Mucosa of descending colon (tissue), 3 donors: ENCODE data around the gene PRKAA2. TPM values are rescaled to one million over a fixed set of nuclear protein-coding genes. Genes with fewer than 3 reads are reported as not detected.

ENCODE experiments used
- ATAC-seq: fragments of 200-7000 bp; cut with Tn5 transposase; one replicate; pipeline ENCODE4 v1.9.1; 2020; ENCODE audit warnings: mild to moderate bottlenecking, moderate library complexity
- DNase-seq, 3 donors: peaks; one replicate each; pipeline ENCODE4 v3.0.0-alpha.2; 2020
- H3K36me3 ChIP-seq: fragments of 200-600 bp; one replicate; pipeline ENCODE4 v1.8.0; 2021; ENCODE audit warnings: low read depth, mild to moderate bottlenecking
- H3K4me1 ChIP-seq: fragments of 200-600 bp; one replicate; pipeline ENCODE4 v1.8.0; 2021; ENCODE audit warnings: low read depth, mild to moderate bottlenecking
- H3K4me3 ChIP-seq: fragments of 200-600 bp; one replicate; pipeline ENCODE4 v1.8.0; 2021; ENCODE audit warnings: mild to moderate bottlenecking
- H3K9me3 ChIP-seq: fragments of 200-600 bp; one replicate; pipeline ENCODE4 v1.8.0; 2021; ENCODE audit warnings: mild to moderate bottlenecking
- CTCF ChIP-seq: fragments of 200-600 bp; IDR thresholded peaks from one replicate; pipeline ENCODE4 v1.8.0; 2022; ENCODE audit warnings: antibody characterized with exemption, mild to moderate bottlenecking
- intact Hi-C, 2 donors: fragments of 100-400 bp; cut with DNase I in 1 of 2; cut with micrococcal nuclease in 1 of 2; formaldehyde crosslinking; loops; one replicate each; pipeline versions ENCODE4 v1.11.0 to v1.11.1; 2022; cut with DNase I, micrococcal nuclease
- total RNA-seq, 3 donors: library from RNA; stranded (reverse); fragmentation: NEBNext Ultra II Directional in 2 of 3; extraction: Animal tissue kit (Norgen Biotek cat#: 25700) in 2 of 3; gene quantifications; one replicate each; pipeline versions ENCODE4 v1.2.1 to v1.2.4, GENCODE V29; 2021 to 2023
- donor health status: DM: no; HTN: no; CAD: no; lungs with moderate emphysema.
- donor health status: DM: no; HTN: no; CAD: no.
- donor health status: DM: no; HTN: yes; CAD: no.

Gene PRKAA2
- total RNA-seq, 3 donors from 2014 or later, result 2.4 to 19.2 (median 3.1) TPM

DNA sequence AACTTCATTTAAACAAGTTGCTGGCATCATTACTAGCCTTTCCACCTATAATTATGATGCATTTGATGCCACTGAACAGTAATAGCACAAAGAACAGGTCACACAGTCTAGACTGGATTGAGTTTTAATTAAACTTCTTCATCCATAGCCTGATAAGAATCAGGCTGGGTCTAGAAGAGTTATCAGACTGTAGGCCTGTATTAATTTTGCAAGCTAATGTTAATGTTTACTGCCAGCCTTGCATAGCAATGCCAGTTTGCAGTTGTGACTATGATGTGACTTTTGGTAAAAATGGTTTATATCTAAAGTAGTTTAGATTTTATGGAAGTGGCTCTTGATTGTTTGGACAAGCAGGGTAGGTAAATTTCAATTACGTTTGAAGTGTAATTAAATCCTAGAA is 68.0 kb downstream of the PRKAA2 start:
- intact Hi-C loops, result no loop called here
- ATAC-seq, result no peak

GRCh38 chr1:56715156-56715555 is 70.0 kb downstream of the PRKAA2 start:
- no peak overlapping the region for H3K4me3 ChIP-seq
- DNase-seq (no peak), ATAC-seq (no peak)
- no peaks in the 10 kb centered on the region for H3K36me3 ChIP-seq
- no peak for TF ChIP-seq CTCF
- H3K9me3 ChIP-seq, result no peaks in the 10 kb centered on the region
- no peaks in the 10 kb centered on the region for H3K4me1 ChIP-seq
- intact Hi-C loops, result no loop called here

More for the DNA sequence above, 68.0 kb downstream of the PRKAA2 start:
- DNase-seq, result no peak
- H3K36me3 ChIP-seq, result no peaks in the 10 kb centered on the region
- no peak for TF ChIP-seq CTCF
- no peak overlapping the region for H3K4me3 ChIP-seq
- H3K4me1 ChIP-seq, result no peaks in the 10 kb centered on the region
- no peaks in the 10 kb centered on the region for H3K9me3 ChIP-seq

- Histone ChIP-seq H3K36me3 (no peaks in the 10 kb centered on the region), H3K4me3 (no peak overlapping the region), H3K9me3 (no peaks in the 10 kb centered on the region), H3K4me1 (no peaks in the 10 kb centered on the region)
- DNase-seq (no peak), ATAC-seq (no peak)
- TF ChIP-seq CTCF, result no peak
- intact Hi-C loops, result no loop called here
Observed at GRCh38 chr1:56719171-56719570, 74.1 kb downstream of the PRKAA2 start.

DNA sequence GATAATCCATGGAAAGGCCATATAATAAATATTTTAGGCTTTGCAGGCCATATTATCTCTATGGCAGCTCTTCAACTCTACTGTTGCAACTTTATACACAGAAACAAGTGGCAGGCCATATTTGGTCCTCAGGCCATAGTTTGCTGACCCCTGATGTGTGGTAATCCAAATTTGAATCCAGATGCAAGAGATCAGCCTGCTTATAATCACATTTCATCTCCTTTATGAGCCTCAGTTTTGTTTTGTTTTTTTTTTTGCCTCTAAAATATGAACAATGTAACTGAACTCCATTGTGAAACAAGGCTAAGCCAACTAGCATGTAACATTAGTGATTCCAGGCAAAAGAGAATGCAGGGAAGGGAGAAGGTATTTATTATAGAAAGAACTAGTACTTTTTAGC is 81.6 kb downstream of the PRKAA2 start:
- TF ChIP-seq CTCF, result no peak
- no peaks in the 10 kb centered on the region for H3K36me3 ChIP-seq
- no peaks in the 10 kb centered on the region for H3K9me3 ChIP-seq
- DNase-seq, result no peak
- no peaks in the 10 kb centered on the region for H3K4me1 ChIP-seq
- no peak for ATAC-seq
- no peak overlapping the region for H3K4me3 ChIP-seq
- intact Hi-C loops, result no loop called here

DNA sequence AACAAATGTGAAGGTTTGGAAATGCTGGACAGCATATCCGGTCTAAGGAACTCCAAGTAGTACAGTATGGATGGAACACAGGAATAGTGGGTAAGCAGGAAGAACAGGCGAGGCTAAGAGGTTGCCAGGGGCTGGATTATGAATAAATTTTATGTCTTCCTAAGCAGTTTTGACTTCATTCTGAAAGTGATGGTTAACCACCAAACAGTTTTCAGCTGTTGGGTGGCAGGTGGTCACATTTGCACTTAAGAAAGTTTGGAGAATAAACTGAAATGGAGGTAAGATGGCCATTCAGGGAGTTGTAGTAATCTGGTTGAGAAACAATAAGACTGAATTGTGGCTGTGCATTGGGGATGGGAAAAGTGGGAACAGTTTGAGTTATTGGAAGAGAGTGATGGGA is 83.8 kb downstream of the PRKAA2 start:
- Histone ChIP-seq H3K9me3 (no peaks in the 10 kb centered on the region), H3K4me3 (no peak overlapping the region), H3K4me1 (no peaks in the 10 kb centered on the region), H3K36me3 (no peaks in the 10 kb centered on the region)
- intact Hi-C loops, result no loop called here
- no peak for DNase-seq
- TF ChIP-seq CTCF, result no peak
- ATAC-seq, result no peak

DNA sequence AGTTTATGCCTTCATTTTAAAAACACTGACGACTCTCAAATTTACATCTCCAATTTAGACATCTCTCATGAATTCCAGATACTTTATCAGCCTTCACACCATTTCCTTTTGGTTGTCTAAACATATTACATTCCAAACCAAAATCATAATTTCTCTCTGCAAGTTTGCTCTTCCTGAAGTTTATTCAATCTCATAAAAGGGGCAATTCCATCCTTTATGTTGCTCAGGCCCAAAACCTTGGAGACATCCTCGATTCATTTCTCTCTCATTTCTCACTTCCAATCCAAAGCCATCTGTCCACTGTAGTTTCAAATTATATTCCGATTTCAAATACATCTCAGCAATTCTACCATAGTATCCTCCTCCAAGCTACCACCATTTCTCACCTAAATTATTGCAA is 100.1 kb downstream of the PRKAA2 start:
- no peak for TF ChIP-seq CTCF
- DNase-seq (no peak), ATAC-seq (no peak)
- H3K36me3 ChIP-seq, result no peaks in the 10 kb centered on the region
- no peak overlapping the region for H3K4me3 ChIP-seq
- intact Hi-C loops, result no loop called here
- no peaks in the 10 kb centered on the region for H3K4me1 ChIP-seq
- no peaks in the 10 kb centered on the region for H3K9me3 ChIP-seq
